GM12891 (cell line): ENCODE data around the gene SLC9A5.

Experiments used
- PAX5 ChIP-seq: IDR thresholded peaks from 2 replicates; pipeline ENCODE4 v1.6.1; 2011; ENCODE audit warnings: low read length, moderate library complexity, mild to moderate bottlenecking; ENCODE audit not compliant: insufficient read depth, severe bottlenecking
- POLR2A ChIP-seq: IDR thresholded peaks from 2 replicates; pipeline ENCODE4 v1.6.1; 2011; ENCODE audit warnings: low read depth, low read length, control low read depth
- POLR2AphosphoS5 ChIP-seq: IDR thresholded peaks from 2 replicates; pipeline ENCODE4 v1.6.1; 2011; ENCODE audit warnings: low read depth, low read length, control low read depth
- POU2F2 ChIP-seq: IDR thresholded peaks from 2 replicates; pipeline ENCODE4 v1.6.1; 2011; ENCODE audit warnings: low read depth, mild to moderate bottlenecking, control low read depth, low read length, moderate library complexity
- SPI1 ChIP-seq: IDR thresholded peaks from 2 replicates; pipeline ENCODE4 v1.6.1; 2011; ENCODE audit warnings: low read depth, low read length, control low read depth
- TAF1 ChIP-seq: IDR thresholded peaks from 2 replicates; pipeline ENCODE4 v1.6.1; 2011; ENCODE audit warnings: low read depth, low read length, control low read depth

DNA sequence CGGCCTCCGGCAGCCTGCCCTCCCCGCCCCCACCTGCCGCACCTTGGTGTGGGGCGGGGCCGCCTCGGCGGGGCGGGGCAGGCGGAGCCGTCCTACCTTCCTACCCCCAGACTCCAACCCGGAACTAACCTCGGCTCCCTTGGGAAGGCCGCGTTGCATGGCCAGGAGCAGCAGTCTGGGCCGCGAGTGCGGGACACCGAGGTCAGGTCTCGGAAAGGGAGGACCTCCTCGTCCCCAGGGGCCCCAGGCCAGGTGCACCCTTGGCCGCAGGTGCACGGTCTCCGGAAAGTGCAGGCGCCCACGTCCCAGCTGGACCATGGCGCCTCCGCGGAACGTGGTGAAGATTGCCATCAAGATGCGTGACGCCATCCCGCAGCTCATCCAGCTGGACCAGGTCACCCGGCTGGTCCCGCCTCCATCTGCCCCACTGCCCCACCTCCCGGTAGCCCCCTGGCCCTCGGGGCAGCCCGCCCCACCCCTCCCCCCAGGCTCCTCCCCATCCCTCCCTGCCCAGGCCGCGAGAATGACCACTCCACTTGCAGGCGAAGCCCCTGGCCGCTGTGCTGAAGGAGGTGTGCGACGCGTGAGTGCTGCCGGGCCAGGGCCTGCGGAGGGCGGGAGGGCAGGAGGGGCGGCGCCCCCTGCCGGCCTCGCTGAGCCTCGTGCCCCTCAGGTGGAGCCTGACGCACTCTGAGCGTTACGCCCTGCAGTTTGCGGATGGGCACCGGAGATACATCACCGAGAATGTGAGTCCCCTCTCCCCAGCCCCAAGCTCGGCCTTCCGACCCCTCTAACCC is 49.6 kb upstream of the SLC9A5 start, which contains the start of gene ELMO3:
- no peak for TF ChIP-seq POLR2A
- TF ChIP-seq POLR2AphosphoS5: no peak
- TF ChIP-seq TAF1: no peak
- no peak for TF ChIP-seq SPI1
- TF ChIP-seq PAX5: no peak
- no peak for TF ChIP-seq POU2F2
